Activated CD4-positive, alpha-beta T cell treated with anti-CD3 and anti-CD28 coated beads for 48 hours (primary cell): ENCODE data around the gene KCTD5.
A peak's percentile ranks its signal among the peaks of the same experiment; 100 is the strongest.
"Not testable (repeated sequence)": the region's sequence is repeated elsewhere in the genome, so short reads cannot be mapped to it uniquely, and the experiment has no call there.

ENCODE experiments used
- DNase-seq: peaks from one replicate; pipeline ENCODE4 v3.0.0-alpha.2; 2020

Gene KCTD5

GRCh38 chr16:2673066-2673999 lies 9.0 kb upstream of the KCTD5 start:
- peak; percentile 96 for DNase-seq

GRCh38 chr16:2675021-2675420 lies 7.3 kb upstream of the KCTD5 start:
- DNase-seq = no peak

GRCh38 chr16:2675714-2676113 lies 6.6 kb upstream of the KCTD5 start:
- DNase-seq = no peak

- DNase-seq = not testable (repeated sequence)
These were observed 5.4 kb upstream of the KCTD5 start for GRCh38 chr16:2676937-2677336.

- not testable (repeated sequence) for DNase-seq
These were observed 3.9 kb upstream of the KCTD5 start for GRCh38 chr16:2678206-2678965.

- DNase-seq = not testable (repeated sequence)
These were observed 2.4 kb upstream of the KCTD5 start for GRCh38 chr16:2679902-2680301.

GRCh38 chr16:2680360-2680759 lies 2.0 kb upstream of the KCTD5 start:
- DNase-seq = not testable (repeated sequence)

- not testable (repeated sequence) for DNase-seq
These were observed 718 bp downstream of the KCTD5 start for GRCh38 chr16:2683041-2683440.

- not testable (repeated sequence) for DNase-seq
These were observed 3.8 kb downstream of the KCTD5 start for GRCh38 chr16:2686075-2686474.

GRCh38 chr16:2686912-2687507 lies 4.7 kb downstream of the KCTD5 start:
- peak; percentile 44 for DNase-seq

GRCh38 chr16:2687531-2688308 lies 5.4 kb downstream of the KCTD5 start:
- DNase-seq = no peak

GRCh38 chr16:2689422-2689821 lies 7.1 kb downstream of the KCTD5 start:
- DNase-seq = not testable (repeated sequence)

GRCh38 chr16:2689968-2690801 lies 7.9 kb downstream of the KCTD5 start:
- no peak for DNase-seq

GRCh38 chr16:2690852-2691251 lies 8.5 kb downstream of the KCTD5 start:
- DNase-seq = no peak

GRCh38 chr16:2691491-2692248 lies 9.3 kb downstream of the KCTD5 start:
- no peak for DNase-seq

GRCh38 chr16:2692251-2692947 lies 10.1 kb downstream of the KCTD5 start:
- no peak for DNase-seq

- DNase-seq = no peak
These were observed 10.8 kb downstream of the KCTD5 start for GRCh38 chr16:2692948-2693651.

GRCh38 chr16:2696601-2697250 lies 14.4 kb downstream of the KCTD5 start:
- DNase-seq = not testable (repeated sequence)

- no peak for DNase-seq
These were observed 15.2 kb downstream of the KCTD5 start for GRCh38 chr16:2697401-2697948.
